SKM-1 treated with dmso at 0.1 percent for 144 hours (cell line): ENCODE results near the gene MARCKSL1.
"Not testable (repeated sequence)": the region's sequence is repeated elsewhere in the genome, so short reads cannot be mapped to it uniquely, and the experiment has no call there.

Experiments used
- DNase-seq: peaks from one replicate; lab custom pipeline; 2025; ENCODE audit not compliant: unreplicated experiment; lab: John Stamatoyannopoulos, UW

Gene MARCKSL1

GRCh38 chr1:32335790-32336590, at the start of gene MARCKSL1:
Gene MARCKSL1, minus strand, starts transcription at chr1:32336233. Its CDS starts 200 bp downstream, at chr1:32336033.
- DNase-seq = no peak

- no peak for DNase-seq
Measured at GRCh38 chr1:32380057-32380456, 44.0 kb upstream of the MARCKSL1 start.

- DNase-seq = no peak
Measured at GRCh38 chr1:32377541-32378220, 41.6 kb upstream of the MARCKSL1 start.

GRCh38 chr1:32376199-32376598, 40.2 kb upstream of the MARCKSL1 start:
- no peak for DNase-seq

- DNase-seq = no peak
Measured at GRCh38 chr1:32373996-32374592, 38.1 kb upstream of the MARCKSL1 start.

- peak; percentile 80 for DNase-seq
Measured at GRCh38 chr1:32372149-32372756, 36.2 kb upstream of the MARCKSL1 start.

GRCh38 chr1:32367912-32368635, 32.0 kb upstream of the MARCKSL1 start:
- DNase-seq = no peak

- no peak for DNase-seq
Measured at GRCh38 chr1:32365445-32365844, 29.4 kb upstream of the MARCKSL1 start.

GRCh38 chr1:32364836-32365235, 28.8 kb upstream of the MARCKSL1 start:
- no peak for DNase-seq

GRCh38 chr1:32363713-32364112, 27.7 kb upstream of the MARCKSL1 start:
- DNase-seq = no peak

GRCh38 chr1:32362474-32363313, 26.7 kb upstream of the MARCKSL1 start, which contains the start of the genes FAM229A and TSSK3:
Gene FAM229A, minus strand, starts transcription at chr1:32362485. Its CDS starts 394 bp downstream, at chr1:32362091.
Gene TSSK3, plus strand, starts transcription at chr1:32362539. Its CDS starts 163 bp downstream, at chr1:32362702.
- no peak for DNase-seq

- DNase-seq = no peak
Measured at GRCh38 chr1:32361674-32362473, 25.8 kb upstream of the MARCKSL1 start.

- DNase-seq = no peak
Measured at GRCh38 chr1:32361308-32361673, 25.3 kb upstream of the MARCKSL1 start.

GRCh38 chr1:32358435-32358834, 22.4 kb upstream of the MARCKSL1 start:
- DNase-seq = no peak

GRCh38 chr1:32357614-32358013, 21.6 kb upstream of the MARCKSL1 start:
- DNase-seq = no peak

GRCh38 chr1:32356478-32356877, 20.4 kb upstream of the MARCKSL1 start:
- no peak for DNase-seq

- DNase-seq = not testable (repeated sequence)
Measured at GRCh38 chr1:32355778-32356177, 19.7 kb upstream of the MARCKSL1 start.

GRCh38 chr1:32353886-32354570, 18.0 kb upstream of the MARCKSL1 start:
- DNase-seq = peak; percentile 40
